Measurements from ENCODE around the gene VPS36. TPM values are rescaled to one million over a fixed set of nuclear protein-coding genes. Genes with fewer than 3 reads are reported as not detected.
"Not testable (repeated sequence)": the region's sequence is repeated elsewhere in the genome, so short reads cannot be mapped to it uniquely, and the experiment has no call there.

VPS36 gene
- total and polyA plus RNA-seq, 9 of the 15 experiments (the other 6 are each of a cell fraction or from before 2014, with no cell fraction given): 8.4 to 30.6 (median 23.7) TPM

DNA sequence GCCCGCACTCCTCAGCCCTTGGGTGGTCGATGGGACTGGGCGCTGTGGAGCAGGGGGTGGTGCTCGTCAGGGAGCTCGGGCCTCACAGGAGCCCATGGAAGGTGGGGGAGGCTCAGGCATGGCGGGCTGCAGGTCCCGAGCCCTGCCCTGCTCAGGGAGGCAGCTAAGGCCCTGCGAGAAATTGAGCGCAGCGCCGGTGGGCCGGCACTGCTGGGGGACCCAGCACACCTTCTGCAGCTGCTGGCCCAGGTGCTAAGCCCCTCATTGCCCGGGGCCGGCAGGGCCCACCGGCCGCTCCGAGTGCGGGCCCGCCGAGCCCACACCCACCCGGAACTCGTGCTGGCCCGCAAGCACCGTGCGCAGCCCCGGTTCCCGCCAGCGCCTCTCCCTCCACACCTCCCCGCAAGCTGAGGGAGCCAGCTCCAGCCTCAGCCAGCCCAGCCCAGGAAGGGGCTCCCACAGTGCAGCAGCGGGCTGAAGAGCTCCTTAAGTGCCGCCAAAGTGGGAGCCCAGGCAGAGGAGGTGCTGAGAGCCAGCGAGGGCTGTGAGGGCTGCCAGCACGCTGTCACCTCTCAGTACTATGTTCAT, 42.3 kb downstream of the VPS36 start:
- H3K9ac ChIP-seq (ENCODE audit: insufficient read depth in 1 of 2, low read depth in 2 of 2, low read length in 2 of 2); H3K27ac ChIP-seq (ENCODE audit: extremely low read depth, low read depth, low read length); H3K9me1 ChIP-seq (ENCODE audit: control insufficient read depth, insufficient read depth, low read length); BruUV-seq (replicated peaks); H3K79me2 ChIP-seq (ENCODE audit: control insufficient read depth, insufficient read depth, low read length); H3K4me1 ChIP-seq (replicated peaks in 1 of 2; ENCODE audit: control insufficient read depth in 2 of 2, insufficient read depth in 2 of 2, low read length in 2 of 2); FAIRE-seq; CTCF ChIA-PET (ENCODE audit: low intra/inter-chr PET ratio); H3K4me3 ChIP-seq; H3K9me3 ChIP-seq (replicated peaks; ENCODE audit: control insufficient read depth, insufficient read depth, low read depth, low read length); DNase-seq (ENCODE audit: extremely low read depth in 1 of 4, low spot score in 3 of 4); H3K27me3 ChIP-seq (ENCODE audit: control insufficient read depth in 2 of 2, insufficient read depth in 2 of 2, low read length in 2 of 2); ATAC-seq; H2AFZ ChIP-seq (ENCODE audit: low read depth, low read length); H4K20me1 ChIP-seq (replicated peaks; ENCODE audit: control insufficient read depth, insufficient read depth, low read length); in situ Hi-C loops (cut with MboI); H3K4me2 ChIP-seq (ENCODE audit: insufficient read depth, low read length); intact Hi-C loops (cut with micrococcal nuclease): not testable (repeated sequence)
- peaks cover 19% of the 10 kb centered on the region; the same call in 2 of the 3 replicates for H3K36me3 ChIP-seq (ENCODE audit: control insufficient read depth, insufficient read depth, low read length)
- TF ChIP-seq, protein P1, sequence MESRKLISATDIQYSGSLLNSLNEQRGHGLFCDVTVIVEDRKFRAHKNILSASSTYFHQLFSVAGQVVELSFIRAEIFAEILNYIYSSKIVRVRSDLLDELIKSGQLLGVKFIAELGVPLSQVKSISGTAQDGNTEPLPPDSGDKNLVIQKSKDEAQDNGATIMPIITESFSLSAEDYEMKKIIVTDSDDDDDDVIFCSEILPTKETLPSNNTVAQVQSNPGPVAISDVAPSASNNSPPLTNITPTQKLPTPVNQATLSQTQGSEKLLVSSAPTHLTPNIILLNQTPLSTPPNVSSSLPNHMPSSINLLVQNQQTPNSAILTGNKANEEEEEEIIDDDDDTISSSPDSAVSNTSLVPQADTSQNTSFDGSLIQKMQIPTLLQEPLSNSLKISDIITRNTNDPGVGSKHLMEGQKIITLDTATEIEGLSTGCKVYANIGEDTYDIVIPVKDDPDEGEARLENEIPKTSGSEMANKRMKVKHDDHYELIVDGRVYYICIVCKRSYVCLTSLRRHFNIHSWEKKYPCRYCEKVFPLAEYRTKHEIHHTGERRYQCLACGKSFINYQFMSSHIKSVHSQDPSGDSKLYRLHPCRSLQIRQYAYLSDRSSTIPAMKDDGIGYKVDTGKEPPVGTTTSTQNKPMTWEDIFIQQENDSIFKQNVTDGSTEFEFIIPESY (CRISPR knock-in tag; IDR thresholded peaks at IDR 0.05): peak; percentile 27; the same call in 1 of the 2 replicates
- WGBS (ENCODE audit: insufficient coverage, low coverage, missing lambda C conversion rate): 96% methylated on average over 11 of the region's 33 CpGs
- POLR2A ChIA-PET: interaction anchor here (1.5 kb wide), 1 partner anchor 14 kb away, joined by 4 read pairs; no protein-coding TSS in a partner anchor

DNA sequence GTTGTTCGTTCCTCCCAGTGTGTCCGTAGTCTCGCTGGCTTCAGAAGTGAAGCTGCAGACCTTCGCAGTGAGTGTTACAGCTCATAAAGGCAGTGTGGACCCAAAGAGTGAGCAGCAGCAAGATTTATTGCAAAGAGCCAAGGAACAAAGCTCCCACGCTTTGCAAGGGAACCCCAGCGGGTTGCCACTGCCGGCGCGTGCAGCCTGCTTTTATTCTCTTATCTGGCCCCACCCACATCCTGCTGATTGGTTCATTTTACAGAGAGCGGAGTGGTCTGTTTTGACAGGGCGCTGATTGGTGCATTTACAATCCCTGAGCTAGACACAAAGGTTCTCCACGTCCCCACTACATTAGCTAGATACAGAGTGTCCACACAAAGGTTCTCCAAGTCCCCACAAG, 43.0 kb downstream of the VPS36 start:
- intact Hi-C loops (cut with micrococcal nuclease); ATAC-seq; H3K4me3 ChIP-seq; H3K27ac ChIP-seq (ENCODE audit: extremely low read depth, low read depth, low read length); H3K4me1 ChIP-seq (replicated peaks in 1 of 2; ENCODE audit: control insufficient read depth in 2 of 2, insufficient read depth in 2 of 2, low read length in 2 of 2); CTCF ChIA-PET (ENCODE audit: low intra/inter-chr PET ratio); H3K9me1 ChIP-seq (ENCODE audit: control insufficient read depth, insufficient read depth, low read length); H3K9me3 ChIP-seq (replicated peaks; ENCODE audit: control insufficient read depth, insufficient read depth, low read depth, low read length); FAIRE-seq; BruUV-seq (replicated peaks); H3K4me2 ChIP-seq (ENCODE audit: insufficient read depth, low read length); H3K9ac ChIP-seq (ENCODE audit: insufficient read depth in 1 of 2, low read depth in 2 of 2, low read length in 2 of 2); in situ Hi-C loops (cut with MboI); H4K20me1 ChIP-seq (replicated peaks; ENCODE audit: control insufficient read depth, insufficient read depth, low read length); H3K27me3 ChIP-seq (ENCODE audit: control insufficient read depth in 2 of 2, insufficient read depth in 2 of 2, low read length in 2 of 2); H3K79me2 ChIP-seq (ENCODE audit: control insufficient read depth, insufficient read depth, low read length); DNase-seq (ENCODE audit: extremely low read depth in 1 of 4, low spot score in 3 of 4); H2AFZ ChIP-seq (ENCODE audit: low read depth, low read length): not testable (repeated sequence)
- peaks cover 12% of the 10 kb centered on the region; the same call in 2 of the 3 replicates for H3K36me3 ChIP-seq (ENCODE audit: control insufficient read depth, insufficient read depth, low read length)
- POLR2A ChIA-PET: interaction anchor here (0.6 to 1.5 kb wide), 2 partner anchors 15 to 865 kb away, joined by 3 to 4 read pairs; no protein-coding TSS in a partner anchor
- 93% methylated on average over 3 of the region's 12 CpGs for WGBS (ENCODE audit: insufficient coverage, low coverage, missing lambda C conversion rate)
